Mucosa of descending colon (tissue), 3 donors: Measurements from ENCODE around the gene OLIG1. TPM values are rescaled to one million over a fixed set of nuclear protein-coding genes. Genes with fewer than 3 reads are reported as not detected.
A peak's percentile ranks its signal among the peaks of the same experiment; 100 is the strongest.

Experiments used
- ATAC-seq: fragments of 200-7000 bp; cut with Tn5 transposase; one replicate; pipeline ENCODE4 v1.9.1; 2020; ENCODE audit warnings: mild to moderate bottlenecking, moderate library complexity
- DNase-seq, 3 donors: peaks; one replicate each; pipeline ENCODE4 v3.0.0-alpha.2; 2020
- H3K36me3 ChIP-seq: fragments of 200-600 bp; one replicate; pipeline ENCODE4 v1.8.0; 2021; ENCODE audit warnings: low read depth, mild to moderate bottlenecking
- H3K4me1 ChIP-seq: fragments of 200-600 bp; one replicate; pipeline ENCODE4 v1.8.0; 2021; ENCODE audit warnings: low read depth, mild to moderate bottlenecking
- H3K4me3 ChIP-seq: fragments of 200-600 bp; one replicate; pipeline ENCODE4 v1.8.0; 2021; ENCODE audit warnings: mild to moderate bottlenecking
- H3K9me3 ChIP-seq: fragments of 200-600 bp; one replicate; pipeline ENCODE4 v1.8.0; 2021; ENCODE audit warnings: mild to moderate bottlenecking
- intact Hi-C, 2 donors: fragments of 100-400 bp; cut with DNase I in 1 of 2; cut with micrococcal nuclease in 1 of 2; formaldehyde crosslinking; loops; one replicate each; pipeline versions ENCODE4 v1.11.0 to v1.11.1; 2022; cut with DNase I, micrococcal nuclease
- total RNA-seq, 3 donors: library from RNA; stranded (reverse); fragmentation: NEBNext Ultra II Directional in 2 of 3; extraction: Animal tissue kit (Norgen Biotek cat#: 25700) in 2 of 3; gene quantifications; one replicate each; pipeline versions ENCODE4 v1.2.1 to v1.2.4, GENCODE V29; 2021 to 2023
- TF ChIP-seq, protein P1 (sequence below): fragments of 200-600 bp; IDR thresholded peaks from one replicate; pipeline ENCODE4 v1.8.0; 2022; ENCODE audit warnings: antibody characterized with exemption, mild to moderate bottlenecking
- donor health status: DM: no; HTN: no; CAD: no; lungs with moderate emphysema.
- donor health status: DM: no; HTN: no; CAD: no.
- donor health status: DM: no; HTN: yes; CAD: no.

The OLIG1 gene
- total RNA-seq, 3 donors from 2014 or later, result not detected

DNA sequence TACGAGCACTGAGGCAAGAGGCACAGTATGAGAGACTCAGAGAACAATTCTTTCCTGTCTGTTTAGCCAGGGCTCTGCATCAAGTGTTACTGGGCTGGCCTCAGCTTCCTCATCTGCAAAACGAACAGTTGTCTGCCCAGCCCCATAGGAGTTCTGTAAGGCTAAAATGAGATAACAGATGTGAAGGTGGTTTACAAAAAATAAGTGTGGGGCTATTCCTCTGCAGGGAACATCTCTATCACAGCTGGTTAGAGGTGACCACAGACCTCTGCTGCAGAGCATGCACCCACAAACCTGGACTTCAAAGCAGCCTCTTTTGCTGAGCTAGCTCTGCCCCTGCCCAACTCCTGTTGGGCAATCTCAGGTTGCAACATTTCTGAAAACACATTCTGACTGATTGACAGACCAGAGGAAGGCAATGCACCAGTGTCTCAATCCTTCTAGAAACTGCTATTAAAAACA, 10.5 kb upstream of the OLIG1 start:
- Histone ChIP-seq H3K9me3 (no peaks in the 10 kb centered on the region), H3K4me1 (no peaks in the 10 kb centered on the region), H3K36me3 (no peaks in the 10 kb centered on the region), H3K4me3 (no peak overlapping the region)
- DNase-seq (peak in 1 of 3 donors; percentile 9), ATAC-seq (peak; percentile 39)
- TF ChIP-seq, protein P1, sequence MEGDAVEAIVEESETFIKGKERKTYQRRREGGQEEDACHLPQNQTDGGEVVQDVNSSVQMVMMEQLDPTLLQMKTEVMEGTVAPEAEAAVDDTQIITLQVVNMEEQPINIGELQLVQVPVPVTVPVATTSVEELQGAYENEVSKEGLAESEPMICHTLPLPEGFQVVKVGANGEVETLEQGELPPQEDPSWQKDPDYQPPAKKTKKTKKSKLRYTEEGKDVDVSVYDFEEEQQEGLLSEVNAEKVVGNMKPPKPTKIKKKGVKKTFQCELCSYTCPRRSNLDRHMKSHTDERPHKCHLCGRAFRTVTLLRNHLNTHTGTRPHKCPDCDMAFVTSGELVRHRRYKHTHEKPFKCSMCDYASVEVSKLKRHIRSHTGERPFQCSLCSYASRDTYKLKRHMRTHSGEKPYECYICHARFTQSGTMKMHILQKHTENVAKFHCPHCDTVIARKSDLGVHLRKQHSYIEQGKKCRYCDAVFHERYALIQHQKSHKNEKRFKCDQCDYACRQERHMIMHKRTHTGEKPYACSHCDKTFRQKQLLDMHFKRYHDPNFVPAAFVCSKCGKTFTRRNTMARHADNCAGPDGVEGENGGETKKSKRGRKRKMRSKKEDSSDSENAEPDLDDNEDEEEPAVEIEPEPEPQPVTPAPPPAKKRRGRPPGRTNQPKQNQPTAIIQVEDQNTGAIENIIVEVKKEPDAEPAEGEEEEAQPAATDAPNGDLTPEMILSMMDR, result no peak
- intact Hi-C loops, result no loop called here

DNA sequence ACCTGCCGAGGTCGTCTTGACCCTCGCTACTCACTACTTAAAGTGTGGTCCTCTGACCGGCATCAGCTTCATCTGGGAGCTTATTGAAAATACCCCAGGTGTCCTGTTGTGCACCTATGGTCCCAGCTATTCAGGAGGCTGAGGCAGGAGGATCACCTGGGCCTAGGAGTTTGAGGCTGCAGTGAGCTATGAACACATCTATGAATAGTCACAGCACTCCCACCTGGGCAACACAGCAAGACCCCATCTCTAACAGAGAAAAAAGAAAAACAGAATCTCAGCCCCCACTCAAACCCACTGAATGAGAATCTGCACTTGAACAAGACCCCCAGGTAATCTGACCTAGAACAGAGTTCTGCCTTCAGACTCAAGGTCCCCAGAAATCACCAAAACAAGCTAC, 8.7 kb upstream of the OLIG1 start:
- DNase-seq (no peak), ATAC-seq (no peak)
- H3K9me3 ChIP-seq, result no peaks in the 10 kb centered on the region
- H3K4me3 ChIP-seq, result no peak overlapping the region
- H3K4me1 ChIP-seq, result no peaks in the 10 kb centered on the region
- TF ChIP-seq, protein P1, result no peak
- no peaks in the 10 kb centered on the region for H3K36me3 ChIP-seq
- intact Hi-C loops, result no loop called here

- no peak overlapping the region for H3K4me3 ChIP-seq
- ATAC-seq (no peak), DNase-seq (no peak)
- intact Hi-C loops, result no loop called here
- TF ChIP-seq, protein P1, result no peak
- no peaks in the 10 kb centered on the region for H3K36me3 ChIP-seq
- H3K4me1 ChIP-seq, result no peaks in the 10 kb centered on the region
- no peaks in the 10 kb centered on the region for H3K9me3 ChIP-seq
Observed at GRCh38 chr21:33063375-33063883, 6.5 kb upstream of the OLIG1 start.

DNA sequence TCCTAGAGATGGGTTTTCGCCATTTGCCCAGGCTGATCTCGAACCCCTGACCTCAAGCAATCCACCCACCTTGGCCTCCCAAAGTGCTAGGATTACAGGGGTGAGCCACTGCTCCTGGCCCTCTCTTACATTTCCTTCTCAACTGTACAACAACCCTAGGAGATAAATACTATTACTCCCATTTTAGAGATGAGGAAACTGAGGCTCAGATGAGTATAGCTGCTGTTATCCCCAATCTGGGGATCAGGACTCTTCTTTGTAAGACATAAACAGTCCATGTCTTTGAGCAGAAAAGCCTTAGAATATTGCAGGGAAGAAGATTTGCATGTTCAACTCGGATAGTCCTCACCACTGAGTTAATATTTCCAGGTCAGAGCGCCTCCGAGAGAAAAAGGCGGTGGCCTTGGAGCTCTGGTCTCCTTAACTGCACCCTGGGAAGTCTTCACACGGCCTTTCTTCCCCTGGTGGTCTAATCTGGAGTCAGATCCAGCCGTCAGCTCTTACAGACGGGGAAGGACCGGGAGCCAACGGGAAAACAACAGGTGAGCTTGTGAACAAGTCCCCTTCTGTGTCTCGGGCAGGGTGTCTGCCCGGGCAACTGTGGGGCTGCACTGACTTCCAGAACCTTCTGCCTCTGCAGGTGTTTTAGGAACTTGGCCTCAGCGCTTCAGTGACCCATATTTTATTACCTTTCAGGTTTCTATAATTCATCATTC, 5.9 kb upstream of the OLIG1 start:
- intact Hi-C loops, result no loop called here
- H3K36me3 ChIP-seq, result no peaks in the 10 kb centered on the region
- TF ChIP-seq, protein P1, result no peak
- H3K9me3 ChIP-seq, result no peaks in the 10 kb centered on the region
- H3K4me3 ChIP-seq, result no peak overlapping the region
- no peaks in the 10 kb centered on the region for H3K4me1 ChIP-seq
- ATAC-seq (no peak), DNase-seq (no peak)

GRCh38 chr21:33064623-33065390, 5.1 kb upstream of the OLIG1 start:
- ATAC-seq, result no peak
- H3K9me3 ChIP-seq, result no peaks in the 10 kb centered on the region
- no peak for DNase-seq
- no peaks in the 10 kb centered on the region for H3K36me3 ChIP-seq
- no peak overlapping the region for H3K4me3 ChIP-seq
- TF ChIP-seq, protein P1, result no peak
- peaks cover 1% of the 10 kb centered on the region for H3K4me1 ChIP-seq
- intact Hi-C loops, result no loop called here
